ENCODE data around the gene SKAP2. TPM values are rescaled to one million over a fixed set of nuclear protein-coding genes. Genes with fewer than 3 reads are reported as not detected.

Gene SKAP2
- polyA plus RNA-seq, 1 of the 3 experiments (the other 2 are of a cell fraction) = 0.69 TPM

DNA sequence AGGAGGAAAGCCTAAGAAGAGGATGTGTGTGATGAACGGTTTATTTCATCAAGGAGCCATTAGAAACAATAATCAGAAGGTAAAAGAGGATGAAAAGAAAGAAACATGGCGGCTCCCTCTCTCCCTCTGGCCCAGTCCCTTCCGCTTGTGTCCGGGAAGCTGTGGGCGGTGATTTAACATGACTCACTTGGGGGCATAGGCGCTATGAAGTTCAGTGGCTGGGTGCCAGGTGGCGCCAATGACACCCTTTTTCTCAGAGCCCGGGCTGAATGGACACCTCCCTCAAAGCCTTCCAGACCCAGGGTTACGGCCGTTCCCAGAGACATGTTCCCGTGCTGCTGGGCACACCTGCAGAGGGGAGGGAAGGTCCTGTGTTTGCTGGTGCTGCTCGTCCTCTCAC, 244.0 kb downstream of the SKAP2 start:
- DNase-seq = no peak

More for the DNA sequence above, 244.0 kb downstream of the SKAP2 start:
- Histone ChIP-seq H3K36me3 (replicated peaks in 1 of 2; ENCODE audit: control insufficient read depth in 1 of 2, insufficient read depth in 2 of 2, low read length in 1 of 2) (no peaks in the 10 kb centered on the region), H3K4me2 (no peak overlapping the region), H3K9me2 (no peaks in the 10 kb centered on the region), H3K79me2 (ENCODE audit: insufficient read depth) (no peaks in the 10 kb centered on the region), H3K9ac (no peak overlapping the region), H3K27ac (ENCODE audit: low read depth in 2 of 2, low read length in 1 of 2) (no peak overlapping the region), H3K4me3 (ENCODE audit: low read depth in 2 of 2, low read length in 1 of 2) (no peak overlapping the region), H4K20me1 (ENCODE audit: insufficient read depth) (no peaks in the 10 kb centered on the region), H2AFZ (ENCODE audit: low read depth) (no peak overlapping the region), H3K27me3 (ENCODE audit: insufficient read depth) (no peaks in the 10 kb centered on the region), H3K9me3 (no peaks in the 10 kb centered on the region), H3F3A (replicated peaks; ENCODE audit: insufficient read depth) (no peaks in the 10 kb centered on the region), H3K4me1 (ENCODE audit: control insufficient read depth in 1 of 2, insufficient read depth in 2 of 2, low read depth in 1 of 2, low read length in 1 of 2) (no peaks in the 10 kb centered on the region)
- ChIA-PET POLR2A (no interaction called here), CTCF (interaction anchor here (1.1 to 1.4 kb wide), 2 partner anchors 47 to 728 kb away, joined by 4 to 7 read pairs; no protein-coding TSS in a partner anchor)
- TF ChIP-seq EP300 (IDR thresholded peaks at IDR 0.05; ENCODE audit: borderline replicate concordance in 1 of 2, low read depth in 1 of 2, low read length in 1 of 2) = no peak
- TF ChIP-seq, protein P1, sequence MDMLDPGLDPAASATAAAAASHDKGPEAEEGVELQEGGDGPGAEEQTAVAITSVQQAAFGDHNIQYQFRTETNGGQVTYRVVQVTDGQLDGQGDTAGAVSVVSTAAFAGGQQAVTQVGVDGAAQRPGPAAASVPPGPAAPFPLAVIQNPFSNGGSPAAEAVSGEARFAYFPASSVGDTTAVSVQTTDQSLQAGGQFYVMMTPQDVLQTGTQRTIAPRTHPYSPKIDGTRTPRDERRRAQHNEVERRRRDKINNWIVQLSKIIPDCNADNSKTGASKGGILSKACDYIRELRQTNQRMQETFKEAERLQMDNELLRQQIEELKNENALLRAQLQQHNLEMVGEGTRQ (IDR thresholded peaks at IDR 0.05; ENCODE audit: borderline replicate concordance, low read depth, low read length) = no peak
- TF ChIP-seq RAD21 (IDR thresholded peaks at IDR 0.05; ENCODE audit: low read length) = no peak
- TF ChIP-seq SMC3 (IDR thresholded peaks at IDR 0.05; ENCODE audit: low read depth, low read length) = no peak
- TF ChIP-seq TCF12 (IDR thresholded peaks at IDR 0.05) = no peak
- TF ChIP-seq NFIC (IDR thresholded peaks at IDR 0.05; ENCODE audit: borderline replicate concordance) = no peak
- no peak for TF ChIP-seq FOXJ3 (CRISPR knock-in tag; IDR thresholded peaks at IDR 0.05)
- TF ChIP-seq RXRA (IDR thresholded peaks at IDR 0.05; ENCODE audit: borderline replicate concordance, low read depth) = no peak
- TF ChIP-seq, protein P2, sequence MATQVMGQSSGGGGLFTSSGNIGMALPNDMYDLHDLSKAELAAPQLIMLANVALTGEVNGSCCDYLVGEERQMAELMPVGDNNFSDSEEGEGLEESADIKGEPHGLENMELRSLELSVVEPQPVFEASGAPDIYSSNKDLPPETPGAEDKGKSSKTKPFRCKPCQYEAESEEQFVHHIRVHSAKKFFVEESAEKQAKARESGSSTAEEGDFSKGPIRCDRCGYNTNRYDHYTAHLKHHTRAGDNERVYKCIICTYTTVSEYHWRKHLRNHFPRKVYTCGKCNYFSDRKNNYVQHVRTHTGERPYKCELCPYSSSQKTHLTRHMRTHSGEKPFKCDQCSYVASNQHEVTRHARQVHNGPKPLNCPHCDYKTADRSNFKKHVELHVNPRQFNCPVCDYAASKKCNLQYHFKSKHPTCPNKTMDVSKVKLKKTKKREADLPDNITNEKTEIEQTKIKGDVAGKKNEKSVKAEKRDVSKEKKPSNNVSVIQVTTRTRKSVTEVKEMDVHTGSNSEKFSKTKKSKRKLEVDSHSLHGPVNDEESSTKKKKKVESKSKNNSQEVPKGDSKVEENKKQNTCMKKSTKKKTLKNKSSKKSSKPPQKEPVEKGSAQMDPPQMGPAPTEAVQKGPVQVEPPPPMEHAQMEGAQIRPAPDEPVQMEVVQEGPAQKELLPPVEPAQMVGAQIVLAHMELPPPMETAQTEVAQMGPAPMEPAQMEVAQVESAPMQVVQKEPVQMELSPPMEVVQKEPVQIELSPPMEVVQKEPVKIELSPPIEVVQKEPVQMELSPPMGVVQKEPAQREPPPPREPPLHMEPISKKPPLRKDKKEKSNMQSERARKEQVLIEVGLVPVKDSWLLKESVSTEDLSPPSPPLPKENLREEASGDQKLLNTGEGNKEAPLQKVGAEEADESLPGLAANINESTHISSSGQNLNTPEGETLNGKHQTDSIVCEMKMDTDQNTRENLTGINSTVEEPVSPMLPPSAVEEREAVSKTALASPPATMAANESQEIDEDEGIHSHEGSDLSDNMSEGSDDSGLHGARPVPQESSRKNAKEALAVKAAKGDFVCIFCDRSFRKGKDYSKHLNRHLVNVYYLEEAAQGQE (IDR thresholded peaks at IDR 0.05; ENCODE audit: low read depth, low read length) = no peak
- TF ChIP-seq TEAD4 (IDR thresholded peaks at IDR 0.05; ENCODE audit: borderline replicate concordance, insufficient read depth) = no peak
- no peak for TF ChIP-seq FOXM1 (IDR thresholded peaks at IDR 0.05; ENCODE audit: low read depth)
- TF ChIP-seq, protein P3, sequence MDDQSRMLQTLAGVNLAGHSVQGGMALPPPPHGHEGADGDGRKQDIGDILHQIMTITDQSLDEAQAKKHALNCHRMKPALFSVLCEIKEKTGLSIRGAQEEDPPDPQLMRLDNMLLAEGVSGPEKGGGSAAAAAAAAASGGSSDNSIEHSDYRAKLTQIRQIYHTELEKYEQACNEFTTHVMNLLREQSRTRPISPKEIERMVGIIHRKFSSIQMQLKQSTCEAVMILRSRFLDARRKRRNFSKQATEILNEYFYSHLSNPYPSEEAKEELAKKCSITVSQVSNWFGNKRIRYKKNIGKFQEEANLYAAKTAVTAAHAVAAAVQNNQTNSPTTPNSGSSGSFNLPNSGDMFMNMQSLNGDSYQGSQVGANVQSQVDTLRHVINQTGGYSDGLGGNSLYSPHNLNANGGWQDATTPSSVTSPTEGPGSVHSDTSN (IDR thresholded peaks at IDR 0.05) = no peak
- no peak for TF ChIP-seq MXI1 (IDR thresholded peaks at IDR 0.05; ENCODE audit: low read depth, low read length)
- TF ChIP-seq, protein P4, sequence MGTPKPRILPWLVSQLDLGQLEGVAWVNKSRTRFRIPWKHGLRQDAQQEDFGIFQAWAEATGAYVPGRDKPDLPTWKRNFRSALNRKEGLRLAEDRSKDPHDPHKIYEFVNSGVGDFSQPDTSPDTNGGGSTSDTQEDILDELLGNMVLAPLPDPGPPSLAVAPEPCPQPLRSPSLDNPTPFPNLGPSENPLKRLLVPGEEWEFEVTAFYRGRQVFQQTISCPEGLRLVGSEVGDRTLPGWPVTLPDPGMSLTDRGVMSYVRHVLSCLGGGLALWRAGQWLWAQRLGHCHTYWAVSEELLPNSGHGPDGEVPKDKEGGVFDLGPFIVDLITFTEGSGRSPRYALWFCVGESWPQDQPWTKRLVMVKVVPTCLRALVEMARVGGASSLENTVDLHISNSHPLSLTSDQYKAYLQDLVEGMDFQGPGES (IDR thresholded peaks at IDR 0.05; ENCODE audit: low read depth, low read length) = no peak
- no peak for TF ChIP-seq FOSL2 (IDR thresholded peaks at IDR 0.05; ENCODE audit: borderline replicate concordance, low read depth)
- TF ChIP-seq RCOR1 (IDR thresholded peaks at IDR 0.05; ENCODE audit: low read length) = no peak
- TF ChIP-seq SIN3A (IDR thresholded peaks at IDR 0.05; ENCODE audit: borderline replicate concordance, low read depth, low read length) = no peak
- no peak for TF ChIP-seq MEF2A (IDR thresholded peaks at IDR 0.05; ENCODE audit: borderline replicate concordance, low read depth)
- WGBS (ENCODE audit: low lambda C conversion rate) = 62% methylated on average over 8 of the region's 12 CpGs
